Limb (tissue), 2 donors: ENCODE measurements around the gene TMEM63A.
A peak's percentile ranks its signal among the peaks of the same experiment; 100 is the strongest.
"Not testable (repeated sequence)": the region's sequence is repeated elsewhere in the genome, so short reads cannot be mapped to it uniquely, and the experiment has no call there.

Source experiments
- DNase-seq, 2 donors: peaks; one replicate each; pipeline ENCODE4 v3.0.0-alpha.2; 2016; ENCODE audit errors: extremely low spot score in 2 of 2

TMEM63A gene

GRCh38 chr1:225846331-225847310 lies 35.6 kb downstream of the TMEM63A start:
- DNase-seq: no peak

GRCh38 chr1:225845571-225846259 lies 36.5 kb downstream of the TMEM63A start:
- DNase-seq: peak; percentile 59 to 73

- DNase-seq: no peak
Measured at GRCh38 chr1:225845097-225845496, 37.1 kb downstream of the TMEM63A start.

GRCh38 chr1:225844236-225845061 lies 37.7 kb downstream of the TMEM63A start:
- DNase-seq: no peak

- DNase-seq: no peak
Measured at GRCh38 chr1:225843426-225843795, 38.8 kb downstream of the TMEM63A start.

- DNase-seq: no peak
Measured at GRCh38 chr1:225842788-225843425, 39.3 kb downstream of the TMEM63A start.

- no peak for DNase-seq
Measured at GRCh38 chr1:225842074-225842473, 40.1 kb downstream of the TMEM63A start.

- no peak for DNase-seq
Measured at GRCh38 chr1:225840713-225841112, 41.5 kb downstream of the TMEM63A start.

- DNase-seq: no peak
Measured at GRCh38 chr1:225840223-225840610, 42.0 kb downstream of the TMEM63A start.

GRCh38 chr1:225838793-225839192 lies 43.4 kb downstream of the TMEM63A start:
- no peak for DNase-seq

GRCh38 chr1:225836296-225836695 lies 45.9 kb downstream of the TMEM63A start:
- not testable (repeated sequence) for DNase-seq

- DNase-seq: peak in 1 of 2 donors; percentile 60
Measured at GRCh38 chr1:225835856-225836255, 46.3 kb downstream of the TMEM63A start.

GRCh38 chr1:225834417-225835329 lies 47.5 kb downstream of the TMEM63A start:
- DNase-seq: peak in 1 of 2 donors; percentile 88

GRCh38 chr1:225830841-225831240 lies 51.3 kb downstream of the TMEM63A start:
- no peak for DNase-seq

- no peak for DNase-seq
Measured at GRCh38 chr1:225828706-225829345, 53.4 kb downstream of the TMEM63A start.

GRCh38 chr1:225827076-225827475 lies 55.1 kb downstream of the TMEM63A start:
- DNase-seq: no peak

- DNase-seq: no peak
Measured at GRCh38 chr1:225825607-225826007, 56.6 kb downstream of the TMEM63A start.

GRCh38 chr1:225825078-225825477 lies 57.1 kb downstream of the TMEM63A start:
- DNase-seq: no peak

- no peak for DNase-seq
Measured at GRCh38 chr1:225824533-225824941, 57.6 kb downstream of the TMEM63A start.
